GM18951 (cell line): ENCODE data around the gene CELSR1.

Experiments used
- POLR2A ChIP-seq: IDR thresholded peaks from 4 replicates; pipeline ENCODE4 v1.6.1; 2011; ENCODE audit warnings: mild to moderate bottlenecking; ENCODE audit not compliant: insufficient read length, insufficient read depth; ENCODE audit errors: extremely low read depth
- in situ Hi-C: fragments of 300-500 bp; cut with MboI; formaldehyde crosslinking; loops from one replicate; pipeline ENCODE4 v1.12.0; 2022; ENCODE audit warnings: low sequenced_read_pairs, mixed read lengths, inconsistent platforms; ENCODE audit not compliant: unreplicated experiment

CELSR1 gene, protein sequence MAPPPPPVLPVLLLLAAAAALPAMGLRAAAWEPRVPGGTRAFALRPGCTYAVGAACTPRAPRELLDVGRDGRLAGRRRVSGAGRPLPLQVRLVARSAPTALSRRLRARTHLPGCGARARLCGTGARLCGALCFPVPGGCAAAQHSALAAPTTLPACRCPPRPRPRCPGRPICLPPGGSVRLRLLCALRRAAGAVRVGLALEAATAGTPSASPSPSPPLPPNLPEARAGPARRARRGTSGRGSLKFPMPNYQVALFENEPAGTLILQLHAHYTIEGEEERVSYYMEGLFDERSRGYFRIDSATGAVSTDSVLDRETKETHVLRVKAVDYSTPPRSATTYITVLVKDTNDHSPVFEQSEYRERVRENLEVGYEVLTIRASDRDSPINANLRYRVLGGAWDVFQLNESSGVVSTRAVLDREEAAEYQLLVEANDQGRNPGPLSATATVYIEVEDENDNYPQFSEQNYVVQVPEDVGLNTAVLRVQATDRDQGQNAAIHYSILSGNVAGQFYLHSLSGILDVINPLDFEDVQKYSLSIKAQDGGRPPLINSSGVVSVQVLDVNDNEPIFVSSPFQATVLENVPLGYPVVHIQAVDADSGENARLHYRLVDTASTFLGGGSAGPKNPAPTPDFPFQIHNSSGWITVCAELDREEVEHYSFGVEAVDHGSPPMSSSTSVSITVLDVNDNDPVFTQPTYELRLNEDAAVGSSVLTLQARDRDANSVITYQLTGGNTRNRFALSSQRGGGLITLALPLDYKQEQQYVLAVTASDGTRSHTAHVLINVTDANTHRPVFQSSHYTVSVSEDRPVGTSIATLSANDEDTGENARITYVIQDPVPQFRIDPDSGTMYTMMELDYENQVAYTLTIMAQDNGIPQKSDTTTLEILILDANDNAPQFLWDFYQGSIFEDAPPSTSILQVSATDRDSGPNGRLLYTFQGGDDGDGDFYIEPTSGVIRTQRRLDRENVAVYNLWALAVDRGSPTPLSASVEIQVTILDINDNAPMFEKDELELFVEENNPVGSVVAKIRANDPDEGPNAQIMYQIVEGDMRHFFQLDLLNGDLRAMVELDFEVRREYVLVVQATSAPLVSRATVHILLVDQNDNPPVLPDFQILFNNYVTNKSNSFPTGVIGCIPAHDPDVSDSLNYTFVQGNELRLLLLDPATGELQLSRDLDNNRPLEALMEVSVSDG (N-terminal part only)

DNA sequence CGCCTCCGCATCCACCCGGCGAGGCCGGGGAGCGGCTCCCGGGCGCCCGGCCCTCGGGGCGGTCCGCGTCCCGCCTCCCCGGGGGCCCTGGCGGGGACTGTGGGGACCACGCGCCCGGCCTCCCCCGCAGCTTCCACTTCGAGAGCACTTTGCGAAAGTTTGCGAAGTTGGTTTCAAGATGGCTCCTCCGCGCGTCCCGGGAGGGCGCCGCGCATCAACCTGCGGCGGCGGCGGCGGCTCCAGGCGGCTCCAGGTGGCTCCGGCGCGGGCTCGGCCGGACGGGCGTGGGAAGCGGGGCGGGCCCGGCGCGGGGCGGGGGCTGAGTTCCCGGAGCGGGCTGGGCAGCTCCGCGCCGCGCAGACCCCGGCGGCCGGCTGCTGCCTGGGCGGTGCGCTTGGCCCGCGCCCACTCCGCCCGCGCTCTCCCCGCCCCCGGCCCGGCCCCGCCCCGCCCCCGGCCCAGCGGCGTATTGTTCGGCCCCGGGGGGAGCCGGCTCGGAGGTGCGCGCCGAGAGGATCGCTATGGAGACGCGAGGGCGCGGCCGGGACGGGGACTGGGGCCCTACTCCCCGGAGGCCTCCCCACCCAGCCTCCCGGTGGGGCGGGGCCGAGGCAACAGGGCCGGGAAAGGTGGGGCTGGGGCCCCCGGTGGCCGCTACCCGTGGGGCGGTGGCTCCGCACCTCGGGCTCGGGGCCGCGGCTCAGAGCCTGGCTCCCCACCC, at the start of gene CELSR1:
CELSR1 (minus strand) TSS at position 396 of the 721 bp plus-strand sequence. CDS start 450 bp downstream, outside the sequence.
- in situ Hi-C loops, result no loop called here
- no peak for TF ChIP-seq POLR2A

DNA sequence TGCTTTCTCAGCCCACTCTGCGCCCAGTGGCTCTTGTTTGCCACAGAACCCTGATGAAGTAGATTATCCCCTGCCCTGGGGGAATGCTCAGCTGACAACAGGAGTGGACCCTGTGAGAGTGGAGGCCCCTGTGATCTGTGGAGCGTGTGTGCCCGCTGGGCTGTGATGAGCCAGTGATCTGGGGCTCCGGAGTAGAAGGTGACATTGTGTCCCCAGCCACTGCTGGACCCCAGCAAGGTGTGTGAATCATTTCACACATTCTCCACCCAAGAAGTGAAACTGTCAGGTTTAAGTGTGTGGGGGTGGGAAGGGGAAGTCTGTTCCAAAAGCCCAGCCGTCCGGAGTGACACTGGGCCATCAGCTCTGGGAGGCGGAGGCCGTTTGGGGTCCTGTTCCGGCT, 49.6 kb upstream of the CELSR1 start:
- in situ Hi-C loops, result no loop called here

DNA sequence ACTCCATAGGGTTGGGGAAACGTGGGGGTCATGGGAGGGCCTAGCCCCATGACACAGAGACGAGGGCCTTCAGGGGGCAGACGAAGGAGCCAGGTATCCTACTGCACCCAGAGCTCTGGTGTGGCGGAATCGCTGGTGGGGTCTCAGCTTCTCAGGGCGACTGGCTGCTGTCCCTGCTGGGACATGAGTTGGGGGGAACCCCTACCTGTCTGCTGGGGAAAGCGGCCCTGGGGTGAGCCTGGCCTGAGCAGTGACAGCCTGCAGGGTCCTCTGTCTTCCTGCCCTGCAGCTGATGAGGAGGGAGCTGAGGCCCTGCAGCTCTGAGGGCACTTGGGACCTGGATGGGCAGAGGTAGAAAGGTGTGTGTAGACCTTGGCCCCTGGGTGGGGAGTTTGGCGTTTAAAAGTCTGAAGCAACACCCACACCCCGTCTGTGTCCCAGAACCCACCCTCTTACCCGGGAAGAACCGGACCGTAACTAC, 49.2 kb upstream of the CELSR1 start:
- TF ChIP-seq POLR2A, result no peak
- in situ Hi-C loops, result no loop called here

More for the DNA sequence above, 49.6 kb upstream of the CELSR1 start:
- TF ChIP-seq POLR2A, result no peak

DNA sequence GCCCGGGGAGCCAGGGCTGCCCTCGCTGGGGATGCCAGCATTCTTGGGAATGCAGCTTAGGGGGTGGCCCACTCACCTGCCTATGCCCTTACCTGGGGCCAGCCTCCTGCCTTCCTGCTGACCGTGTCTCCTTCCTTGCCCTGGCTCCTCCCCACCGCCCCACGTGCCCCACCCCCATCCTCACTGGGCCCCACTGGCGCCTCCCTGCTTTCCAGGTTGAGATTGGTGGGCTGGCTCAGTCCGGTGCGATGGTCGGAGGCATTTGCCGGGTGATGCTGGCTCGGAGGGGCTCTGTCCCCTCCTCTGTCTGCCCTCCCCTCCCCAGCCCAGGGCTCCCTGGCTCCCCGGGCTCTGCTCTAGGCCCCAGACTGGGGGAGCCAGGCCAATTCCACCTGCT, 48.7 kb upstream of the CELSR1 start:
- TF ChIP-seq POLR2A, result no peak
- in situ Hi-C loops, result no loop called here

DNA sequence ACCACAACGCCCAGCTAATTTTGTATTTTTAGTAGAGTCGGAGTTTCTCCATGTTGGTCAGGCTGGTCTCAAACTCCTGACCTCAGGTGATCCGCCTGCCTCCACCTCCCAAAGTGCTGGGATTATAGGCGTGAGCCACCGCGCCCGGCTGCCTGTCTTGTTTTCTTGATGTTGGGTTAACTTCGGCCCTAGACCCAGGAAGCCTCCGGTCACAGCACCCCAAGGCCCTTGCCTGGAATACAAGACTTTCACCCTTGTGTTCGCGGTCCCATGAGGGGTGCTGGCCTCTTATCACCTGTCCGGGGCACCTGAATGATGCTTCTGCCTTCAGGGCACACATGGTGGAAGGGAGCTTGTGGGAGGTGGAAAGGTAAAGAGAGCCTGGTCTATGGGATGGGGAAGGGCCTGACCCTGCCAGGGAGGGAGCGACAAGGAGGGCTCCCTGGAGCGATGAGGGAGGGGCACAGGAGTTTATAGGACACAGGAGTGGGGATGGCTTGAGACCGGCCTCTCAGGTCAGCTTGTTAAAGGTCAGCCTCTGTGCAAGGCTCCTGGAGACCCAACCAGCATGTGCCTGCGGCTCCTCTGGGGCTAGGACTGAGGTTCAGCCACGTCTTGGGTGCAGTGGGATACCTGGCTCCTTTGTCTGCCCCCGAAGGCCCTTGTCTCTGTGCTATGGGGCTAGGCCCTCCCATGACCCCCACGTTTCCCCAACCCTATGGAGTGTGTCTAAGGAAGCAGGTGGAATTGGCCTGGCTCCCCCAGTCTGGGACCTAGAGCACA, 48.1 kb upstream of the CELSR1 start:
- no peak for TF ChIP-seq POLR2A
- in situ Hi-C loops, result no loop called here

DNA sequence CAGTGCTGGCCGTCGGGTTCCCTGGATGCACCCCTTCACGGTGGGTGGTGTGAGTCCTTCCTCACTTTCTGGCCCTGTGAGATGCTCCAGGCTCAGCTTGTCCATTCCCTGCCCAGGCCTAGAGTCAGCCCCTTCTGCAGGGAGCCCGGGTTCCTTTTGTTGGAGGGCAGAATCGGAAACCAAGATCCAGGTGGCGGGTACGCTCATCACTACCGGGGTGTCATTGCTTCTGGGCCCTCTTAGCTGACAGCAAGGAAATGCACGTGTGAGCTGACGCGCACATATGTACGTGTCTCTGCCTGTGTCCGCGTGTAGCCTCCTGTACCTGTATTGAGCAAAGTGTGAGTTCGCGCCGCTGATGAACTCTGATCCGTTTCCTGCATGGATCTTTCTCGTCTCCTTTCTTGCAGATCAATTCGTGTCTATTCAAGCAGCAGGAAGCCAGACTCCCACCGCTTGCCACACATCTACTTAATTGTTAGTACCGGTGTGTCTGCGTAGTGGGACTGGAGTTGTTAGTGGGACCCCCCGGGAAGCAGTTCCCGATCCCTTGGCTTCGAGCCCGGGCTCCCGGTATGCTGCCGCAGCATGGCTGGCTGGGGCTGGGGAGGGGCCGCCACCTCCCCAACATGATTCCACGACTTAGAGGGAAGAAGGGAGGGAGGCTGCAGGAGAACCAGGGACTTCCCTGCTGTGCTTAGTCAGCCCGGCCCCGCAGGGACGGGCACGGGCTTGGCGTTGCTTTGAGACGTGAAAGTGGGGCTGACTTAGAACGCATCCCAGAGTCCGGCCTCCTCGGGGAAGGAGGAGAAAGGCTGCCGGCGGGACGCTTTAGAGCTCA, 46.9 kb upstream of the CELSR1 start:
- TF ChIP-seq POLR2A, result no peak

DNA sequence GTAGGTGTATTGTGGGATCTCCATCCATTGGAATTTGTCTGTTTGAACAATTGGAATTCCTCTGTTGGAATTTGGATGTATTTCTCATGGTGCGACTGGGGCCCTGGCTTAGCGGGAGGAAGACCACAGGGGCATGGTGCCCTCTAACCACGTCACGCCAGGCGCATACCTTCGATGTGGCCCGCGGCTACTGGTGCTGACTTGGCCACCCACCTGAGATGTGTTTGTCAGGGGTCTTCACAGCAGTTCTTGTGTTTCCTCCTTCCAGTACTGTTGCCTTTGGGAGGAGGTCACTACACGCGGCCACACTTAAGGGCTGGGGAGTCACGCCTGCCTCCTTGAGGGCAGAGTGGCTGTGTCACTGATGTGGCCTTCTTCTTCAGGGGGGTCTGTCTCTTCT, 46.2 kb upstream of the CELSR1 start:
- in situ Hi-C loops, result no loop called here
- TF ChIP-seq POLR2A, result no peak

More for the DNA sequence above, 46.9 kb upstream of the CELSR1 start:
- in situ Hi-C loops, result no loop called here

DNA sequence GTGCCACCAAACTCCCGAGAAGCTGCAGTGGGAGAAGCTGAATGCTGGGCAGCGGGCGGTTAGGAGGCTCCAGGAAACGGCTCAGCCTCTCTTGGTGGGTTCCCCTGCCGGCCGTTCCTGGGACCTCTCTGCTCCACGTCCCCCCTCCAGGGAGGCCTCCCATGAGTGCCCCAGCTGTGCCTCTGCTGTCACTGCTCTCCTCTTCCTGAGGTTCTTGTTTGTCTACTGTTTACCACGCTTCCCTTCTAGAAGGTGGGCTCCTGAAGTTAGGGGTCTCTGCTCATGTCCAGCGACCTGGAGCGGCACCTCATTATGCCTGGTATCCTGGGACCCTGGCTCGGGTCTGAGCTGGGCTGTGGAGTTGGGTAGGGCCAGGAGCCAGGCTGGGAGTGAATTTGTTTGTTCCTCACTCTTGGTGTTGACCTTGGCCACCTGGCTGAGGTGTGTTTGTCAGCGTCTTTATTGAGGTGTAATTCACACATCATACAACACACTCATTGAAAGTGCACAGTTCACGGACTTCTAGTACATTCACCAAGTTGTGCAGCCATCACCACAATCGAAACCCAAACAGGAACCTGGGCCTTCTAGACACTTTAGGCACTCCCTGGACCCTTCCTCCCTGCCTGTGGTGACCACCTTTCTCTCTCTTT, 45.0 kb upstream of the CELSR1 start:
- TF ChIP-seq POLR2A, result no peak
- in situ Hi-C loops, result no loop called here

DNA sequence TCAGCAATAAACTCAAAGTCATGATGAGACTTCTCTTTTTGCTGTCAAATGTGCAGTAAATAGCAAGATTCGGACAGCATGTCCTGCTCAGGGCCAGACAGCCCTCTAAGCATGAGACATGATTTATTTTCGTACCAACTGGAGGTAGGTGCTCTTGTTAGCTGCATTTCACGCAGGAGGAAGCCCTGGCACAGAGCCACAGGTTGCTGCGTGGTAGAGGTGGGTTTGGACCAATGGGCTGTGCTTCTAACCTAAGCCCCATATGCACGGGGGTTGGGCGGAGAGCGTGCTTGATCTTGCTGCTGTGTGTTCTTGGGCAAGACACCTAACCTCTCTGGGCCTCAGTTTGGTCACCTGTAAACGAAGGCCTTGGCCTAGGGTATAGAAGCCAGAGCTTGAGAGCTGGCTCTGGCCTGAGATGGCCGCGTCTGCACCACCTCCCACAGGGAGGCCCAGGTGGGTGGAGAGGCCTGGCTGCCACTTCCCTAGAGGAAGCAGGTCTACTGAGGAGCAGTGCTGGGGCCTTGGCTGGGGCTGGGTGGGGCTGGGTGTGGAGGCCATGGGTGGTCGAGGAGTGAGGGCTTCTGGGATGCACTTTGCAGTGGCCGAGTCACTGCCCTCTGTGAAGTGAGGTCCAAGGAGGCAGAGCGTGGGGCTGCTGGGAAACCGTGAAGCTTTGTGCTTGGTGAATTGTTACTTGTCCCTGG, 44.3 kb upstream of the CELSR1 start:
- no peak for TF ChIP-seq POLR2A
- in situ Hi-C loops, result no loop called here

DNA sequence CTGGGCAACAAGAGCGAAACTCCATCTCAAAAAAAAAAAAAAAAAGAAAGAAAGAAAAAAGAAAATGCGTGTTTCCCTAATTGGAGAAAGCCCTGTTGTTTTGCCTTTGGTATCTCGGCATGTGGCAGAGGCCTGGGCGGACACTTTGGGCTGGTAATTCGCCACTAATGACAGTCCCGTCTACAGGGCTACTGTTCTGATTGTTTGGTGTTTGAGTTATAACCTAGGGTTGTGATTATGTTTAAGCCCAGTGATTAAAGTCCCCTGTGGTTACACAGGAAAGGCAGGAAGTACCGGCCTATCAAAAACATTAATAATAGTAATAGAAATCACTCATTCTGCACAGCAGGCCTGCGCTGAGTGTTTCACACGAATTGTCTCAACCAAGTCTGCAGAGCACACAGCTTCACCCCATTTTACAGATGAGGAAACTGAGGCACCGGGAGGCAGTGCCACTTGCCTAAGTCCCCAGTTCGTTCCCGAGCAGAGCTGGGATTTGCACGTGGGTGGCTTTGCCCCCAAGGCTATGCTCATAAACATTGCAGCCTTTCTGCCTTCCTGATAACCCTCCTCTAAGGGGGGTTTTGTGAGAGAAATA, 43.6 kb upstream of the CELSR1 start:
- in situ Hi-C loops, result no loop called here
- TF ChIP-seq POLR2A, result no peak
